Left ventricle myocardium inferior (tissue), 1 donor: ENCODE measurements around the gene F11R. TPM values are rescaled to one million over a fixed set of nuclear protein-coding genes. Genes with fewer than 3 reads are reported as not detected.

Source experiments
- DNase-seq: peaks from one replicate; pipeline ENCODE4 v3.0.0-alpha.2; 2020
- H3K27ac ChIP-seq: fragments of 200-600 bp; replicated peaks from 2 replicates; pipeline ENCODE4 v1.8.0; 2021
- H3K27me3 ChIP-seq: fragments of 200-600 bp; 2 replicates; pipeline ENCODE4 v1.8.0; 2021; ENCODE audit warnings: low read depth
- H3K36me3 ChIP-seq: fragments of 200-600 bp; 2 replicates; pipeline ENCODE4 v1.8.0; 2021
- H3K4me1 ChIP-seq: fragments of 200-600 bp; 2 replicates; pipeline ENCODE4 v1.8.0; 2021
- H3K4me3 ChIP-seq: fragments of 200-600 bp; 2 replicates; pipeline ENCODE4 v1.8.0; 2021; ENCODE audit warnings: mild to moderate bottlenecking, moderate library complexity
- H3K9me3 ChIP-seq: fragments of 200-600 bp; replicated peaks from 2 replicates; pipeline ENCODE4 v1.8.0; 2021
- intact Hi-C: fragments of 100-400 bp; cut with micrococcal nuclease; formaldehyde crosslinking; loops from one replicate; pipeline ENCODE4 v1.11.0; 2022
- total RNA-seq: library from RNA; stranded (reverse); fragmentation: NEBNext Ultra II Directional; extraction: Animal tissue kit (Norgen Biotek cat#: 25700); gene quantifications from one replicate; pipeline ENCODE4 v1.2.1, GENCODE V29; 2021
- TF ChIP-seq, protein P1 (sequence below): fragments of 200-600 bp; IDR thresholded peaks from 2 replicates; pipeline ENCODE4 v1.8.0; 2021; ENCODE audit warnings: antibody characterized with exemption, mild to moderate bottlenecking, borderline replicate concordance
- donor health status: DM: no; HTN: yes; CAD: no; lungs with severe emphysema.

Gene F11R
- total RNA-seq, 1 donor from 2014 or later, result 8.3 TPM

DNA sequence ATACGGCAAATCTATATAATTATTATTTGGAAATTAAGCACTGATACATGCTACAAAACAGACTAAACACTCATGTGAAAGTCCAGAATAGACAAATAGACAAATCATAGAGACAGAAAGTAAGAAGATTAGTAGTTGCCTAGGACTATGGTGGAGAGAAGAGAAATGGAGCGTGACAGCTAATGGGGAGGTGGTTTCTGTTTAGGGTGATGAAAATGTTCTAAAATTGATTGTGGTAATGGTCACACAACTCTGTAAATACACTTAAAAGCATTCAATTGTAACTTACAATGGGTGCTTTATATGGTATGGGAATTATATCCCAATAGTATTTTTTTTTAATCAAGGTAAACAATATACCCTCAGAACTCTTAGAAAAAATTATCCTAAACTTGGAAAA, 45.9 kb downstream of the F11R start:
- DNase-seq, result no peak
- Histone ChIP-seq H3K4me1 (no peaks in the 10 kb centered on the region), H3K27me3 (peaks cover 48% of the 10 kb centered on the region), H3K4me3 (no peak overlapping the region), H3K9me3 (no peaks in the 10 kb centered on the region), H3K27ac (no peak overlapping the region), H3K36me3 (no peaks in the 10 kb centered on the region)
- TF ChIP-seq, protein P1, sequence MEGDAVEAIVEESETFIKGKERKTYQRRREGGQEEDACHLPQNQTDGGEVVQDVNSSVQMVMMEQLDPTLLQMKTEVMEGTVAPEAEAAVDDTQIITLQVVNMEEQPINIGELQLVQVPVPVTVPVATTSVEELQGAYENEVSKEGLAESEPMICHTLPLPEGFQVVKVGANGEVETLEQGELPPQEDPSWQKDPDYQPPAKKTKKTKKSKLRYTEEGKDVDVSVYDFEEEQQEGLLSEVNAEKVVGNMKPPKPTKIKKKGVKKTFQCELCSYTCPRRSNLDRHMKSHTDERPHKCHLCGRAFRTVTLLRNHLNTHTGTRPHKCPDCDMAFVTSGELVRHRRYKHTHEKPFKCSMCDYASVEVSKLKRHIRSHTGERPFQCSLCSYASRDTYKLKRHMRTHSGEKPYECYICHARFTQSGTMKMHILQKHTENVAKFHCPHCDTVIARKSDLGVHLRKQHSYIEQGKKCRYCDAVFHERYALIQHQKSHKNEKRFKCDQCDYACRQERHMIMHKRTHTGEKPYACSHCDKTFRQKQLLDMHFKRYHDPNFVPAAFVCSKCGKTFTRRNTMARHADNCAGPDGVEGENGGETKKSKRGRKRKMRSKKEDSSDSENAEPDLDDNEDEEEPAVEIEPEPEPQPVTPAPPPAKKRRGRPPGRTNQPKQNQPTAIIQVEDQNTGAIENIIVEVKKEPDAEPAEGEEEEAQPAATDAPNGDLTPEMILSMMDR, result no peak
- intact Hi-C loops, result no loop called here

DNA sequence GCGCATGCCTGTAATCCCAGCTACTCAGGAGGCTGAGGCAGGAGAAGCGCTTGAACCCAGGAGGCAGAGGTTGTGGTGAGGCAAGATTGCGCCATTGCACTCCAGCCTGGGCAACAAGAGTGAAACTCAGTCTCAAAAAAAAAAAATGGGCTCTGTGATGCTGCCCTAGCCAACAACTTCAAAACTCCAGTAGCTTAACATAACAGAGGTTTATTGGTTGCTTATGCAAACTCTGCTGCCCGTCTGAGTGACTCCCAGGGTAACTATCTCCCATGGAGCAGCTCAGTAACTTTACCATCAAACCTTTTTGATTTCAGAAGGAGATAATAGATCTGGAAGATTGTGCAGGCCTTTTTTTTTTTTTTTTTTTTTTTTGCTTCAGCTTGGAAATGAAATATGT, 47.5 kb downstream of the F11R start:
- Histone ChIP-seq H3K36me3 (no peaks in the 10 kb centered on the region), H3K27ac (no peak overlapping the region), H3K4me1 (no peaks in the 10 kb centered on the region), H3K27me3 (peaks cover 51% of the 10 kb centered on the region), H3K4me3 (no peak overlapping the region), H3K9me3 (no peaks in the 10 kb centered on the region)
- no peak for DNase-seq
- intact Hi-C loops, result no loop called here
- TF ChIP-seq, protein P1, result no peak

DNA sequence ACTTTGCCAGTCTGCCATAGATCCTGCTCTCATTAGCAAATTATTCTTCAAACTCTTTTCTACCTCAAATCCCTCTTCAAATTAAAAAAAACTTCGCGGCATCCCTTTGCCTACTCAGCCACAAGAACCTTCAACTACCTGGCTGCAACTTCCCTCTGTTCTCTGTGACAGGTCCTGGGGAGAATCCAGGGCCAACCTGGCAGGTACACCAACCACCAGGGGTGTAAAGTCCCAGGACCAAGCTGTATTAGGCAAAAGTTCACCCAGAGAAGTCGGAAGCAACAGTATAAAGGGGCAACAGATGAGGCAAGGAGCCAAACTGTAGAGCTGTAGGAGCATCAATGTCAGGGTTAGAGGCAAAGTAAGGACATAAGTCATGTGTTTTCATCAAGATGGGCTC, 48.0 kb downstream of the F11R start:
- H3K4me3 ChIP-seq, result no peak overlapping the region
- peaks cover 47% of the 10 kb centered on the region for H3K27me3 ChIP-seq
- intact Hi-C loops, result no loop called here
- TF ChIP-seq, protein P1, result no peak
- no peaks in the 10 kb centered on the region for H3K9me3 ChIP-seq
- no peak overlapping the region for H3K27ac ChIP-seq
- no peak for DNase-seq
- H3K36me3 ChIP-seq, result no peaks in the 10 kb centered on the region
- no peaks in the 10 kb centered on the region for H3K4me1 ChIP-seq

DNA sequence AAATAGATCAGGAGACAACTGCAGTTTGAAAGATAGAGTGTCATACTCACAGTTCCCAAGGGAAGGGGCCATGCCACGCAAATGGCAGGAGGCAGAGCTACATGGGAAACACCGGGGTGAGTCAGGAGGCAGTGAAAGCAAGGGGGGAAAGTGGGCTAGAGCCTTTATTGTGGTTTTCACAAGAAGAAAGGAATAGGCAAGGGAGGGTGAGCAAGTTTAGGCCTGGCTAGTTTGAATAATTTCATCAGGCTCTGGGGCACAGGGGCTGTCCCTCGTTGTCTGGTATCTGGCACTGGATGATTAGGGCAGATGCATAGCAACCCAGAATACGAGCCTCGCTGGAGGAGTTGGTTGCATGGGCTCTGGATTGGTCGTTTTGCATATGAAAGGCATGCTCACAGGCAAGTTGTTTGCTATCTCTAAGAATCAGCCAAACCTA, 49.3 kb downstream of the F11R start:
- H3K27me3 ChIP-seq, result peaks cover 35% of the 10 kb centered on the region
- H3K27ac ChIP-seq, result no peak overlapping the region
- no peaks in the 10 kb centered on the region for H3K36me3 ChIP-seq
- no peak overlapping the region for H3K4me3 ChIP-seq
- TF ChIP-seq, protein P1, result no peak
- intact Hi-C loops, result no loop called here
- no peaks in the 10 kb centered on the region for H3K4me1 ChIP-seq
- DNase-seq, result no peak
- H3K9me3 ChIP-seq, result no peaks in the 10 kb centered on the region

DNA sequence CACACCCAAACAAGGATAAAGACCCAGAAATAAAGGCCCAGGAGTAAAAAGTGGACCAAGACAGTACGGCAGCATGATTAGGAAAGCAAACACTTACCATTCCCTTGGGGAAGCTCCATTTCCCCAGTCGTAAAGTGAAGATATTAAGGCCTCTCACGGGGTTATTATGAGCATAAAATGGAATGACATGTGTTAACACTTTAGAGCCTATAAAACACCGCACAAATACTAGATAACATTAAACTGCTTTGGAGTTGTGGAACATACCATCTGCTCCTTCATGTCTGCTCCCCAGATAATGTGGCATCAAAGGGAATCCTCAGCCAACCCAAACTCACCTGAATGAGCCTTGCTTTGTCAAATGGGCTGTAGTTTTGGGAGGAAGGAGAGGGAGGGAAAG, 57.4 kb downstream of the F11R start:
- H3K27me3 ChIP-seq, result peaks cover 13% of the 10 kb centered on the region
- TF ChIP-seq, protein P1, result no peak
- no peaks in the 10 kb centered on the region for H3K4me1 ChIP-seq
- H3K9me3 ChIP-seq, result no peaks in the 10 kb centered on the region
- intact Hi-C loops, result no loop called here
- H3K27ac ChIP-seq, result no peak overlapping the region
- no peak overlapping the region for H3K4me3 ChIP-seq
- H3K36me3 ChIP-seq, result no peaks in the 10 kb centered on the region
- DNase-seq, result no peak

DNA sequence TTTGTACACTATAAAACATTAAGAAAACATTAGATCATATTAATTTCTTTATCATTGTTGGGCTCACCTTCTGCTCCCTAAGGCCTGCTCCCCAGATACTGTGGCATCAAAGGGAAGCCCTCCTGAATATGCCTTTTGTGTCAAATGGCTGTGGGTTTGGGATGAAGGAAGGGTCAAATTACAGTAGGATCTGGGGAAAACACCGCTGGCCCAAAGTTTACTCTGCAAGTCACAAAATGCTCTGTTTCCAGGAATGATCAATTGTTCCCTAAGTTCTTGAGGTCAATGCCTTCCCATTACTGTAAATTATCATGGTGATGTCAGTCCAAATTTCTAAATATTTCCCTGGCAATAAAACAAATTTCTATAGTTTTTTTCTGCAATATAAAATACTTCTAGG, 59.5 kb downstream of the F11R start:
- H3K27ac ChIP-seq, result no peak overlapping the region
- peaks cover 23% of the 10 kb centered on the region for H3K27me3 ChIP-seq
- H3K36me3 ChIP-seq, result no peaks in the 10 kb centered on the region
- DNase-seq, result no peak
- H3K9me3 ChIP-seq, result no peaks in the 10 kb centered on the region
- H3K4me1 ChIP-seq, result no peaks in the 10 kb centered on the region
- intact Hi-C loops, result no loop called here
- no peak overlapping the region for H3K4me3 ChIP-seq
- TF ChIP-seq, protein P1, result no peak
